Bronchial epithelial cell (primary cell): ENCODE measurements around the gene SDK2. TPM values are rescaled to one million over a fixed set of nuclear protein-coding genes. Genes with fewer than 3 reads are reported as not detected.

Experiments
- DNase-seq: peaks from one replicate; pipeline ENCODE4 v3.0.0-alpha.2; 2010; ENCODE audit warnings: low read depth
- FAIRE-seq: peaks from 2 replicates; lab custom pipeline; 2011; peaks lifted over from hg19 to GRCh38; lab: Jason Lieb, UNC
- H3K27me3 ChIP-seq: 2 replicates; pipeline ENCODE4 v1.5.1; 2011; ENCODE audit warnings: low read length; ENCODE audit not compliant: control insufficient read depth, insufficient read depth
- H3K36me3 ChIP-seq: 2 replicates; pipeline ENCODE4 v1.5.1; 2011; ENCODE audit warnings: low read length; ENCODE audit not compliant: control insufficient read depth, insufficient read depth
- H3K4me3 ChIP-seq: 2 replicates; pipeline ENCODE4 v1.5.1; 2011; ENCODE audit warnings: mild to moderate bottlenecking, low read depth, low read length, control low read depth
- total RNA-seq: library from RNA; depleted of rRNA; stranded (reverse); fragments of >200 nt; gene quantifications from 2 replicates; pipeline ENCODE4 v1.2.1, GENCODE V29; 2014
- TF ChIP-seq, protein P1 (sequence below): IDR thresholded peaks from 2 replicates; pipeline ENCODE4 v1.5.1; 2011; ENCODE audit warnings: mild to moderate bottlenecking, moderate library complexity, low read length, control low read depth, inconsistent platforms; ENCODE audit not compliant: insufficient read depth, severe bottlenecking

Gene SDK2
- total RNA-seq, 1 donor from 2014 or later, result 2.1 TPM

DNA sequence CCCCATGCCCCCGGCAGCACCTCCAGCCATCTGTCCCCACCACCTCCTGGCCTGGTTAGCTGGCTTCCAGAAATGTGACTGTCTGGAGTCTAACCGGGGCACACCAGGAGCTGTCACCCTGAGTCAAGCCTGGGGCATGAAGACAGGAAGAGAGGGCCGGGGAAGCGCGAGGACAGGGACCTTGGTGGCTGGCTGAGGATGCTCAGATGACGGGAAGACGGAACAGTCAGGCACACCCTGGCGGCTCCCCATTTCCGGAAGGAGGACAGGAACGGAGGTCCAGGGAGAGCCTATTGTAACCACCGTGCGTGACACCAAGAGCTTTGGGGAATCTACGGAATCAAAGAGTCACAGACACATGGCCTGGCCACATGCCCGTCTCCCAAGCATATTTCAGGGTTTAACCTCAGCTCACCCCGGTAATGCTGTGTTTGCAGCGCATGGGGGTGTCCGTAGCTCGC, 51.7 kb downstream of the SDK2 start:
- FAIRE-seq (no peak), DNase-seq (no peak)
- no peaks in the 10 kb centered on the region for H3K27me3 ChIP-seq
- H3K4me3 ChIP-seq, result no peak overlapping the region
- TF ChIP-seq, protein P1, sequence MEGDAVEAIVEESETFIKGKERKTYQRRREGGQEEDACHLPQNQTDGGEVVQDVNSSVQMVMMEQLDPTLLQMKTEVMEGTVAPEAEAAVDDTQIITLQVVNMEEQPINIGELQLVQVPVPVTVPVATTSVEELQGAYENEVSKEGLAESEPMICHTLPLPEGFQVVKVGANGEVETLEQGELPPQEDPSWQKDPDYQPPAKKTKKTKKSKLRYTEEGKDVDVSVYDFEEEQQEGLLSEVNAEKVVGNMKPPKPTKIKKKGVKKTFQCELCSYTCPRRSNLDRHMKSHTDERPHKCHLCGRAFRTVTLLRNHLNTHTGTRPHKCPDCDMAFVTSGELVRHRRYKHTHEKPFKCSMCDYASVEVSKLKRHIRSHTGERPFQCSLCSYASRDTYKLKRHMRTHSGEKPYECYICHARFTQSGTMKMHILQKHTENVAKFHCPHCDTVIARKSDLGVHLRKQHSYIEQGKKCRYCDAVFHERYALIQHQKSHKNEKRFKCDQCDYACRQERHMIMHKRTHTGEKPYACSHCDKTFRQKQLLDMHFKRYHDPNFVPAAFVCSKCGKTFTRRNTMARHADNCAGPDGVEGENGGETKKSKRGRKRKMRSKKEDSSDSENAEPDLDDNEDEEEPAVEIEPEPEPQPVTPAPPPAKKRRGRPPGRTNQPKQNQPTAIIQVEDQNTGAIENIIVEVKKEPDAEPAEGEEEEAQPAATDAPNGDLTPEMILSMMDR, result no peak
- no peaks in the 10 kb centered on the region for H3K36me3 ChIP-seq

DNA sequence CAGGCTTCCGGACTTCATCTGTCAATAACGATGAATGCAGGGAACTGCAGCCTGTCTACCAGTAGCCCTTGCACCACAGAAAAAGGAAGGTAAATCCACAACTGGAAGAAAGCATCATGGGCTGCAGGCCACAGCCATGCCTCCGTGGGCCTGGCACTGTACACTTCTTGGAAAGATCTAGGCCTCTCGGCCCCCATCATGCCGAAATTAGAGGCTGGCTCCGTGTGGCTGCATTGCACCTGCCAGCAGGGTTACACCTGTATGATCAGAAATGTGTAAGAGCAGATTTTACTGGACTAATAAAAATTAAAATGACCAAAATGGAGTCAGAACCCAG, 52.2 kb downstream of the SDK2 start:
- TF ChIP-seq, protein P1, result no peak
- no peaks in the 10 kb centered on the region for H3K27me3 ChIP-seq
- FAIRE-seq (no peak), DNase-seq (no peak)
- no peak overlapping the region for H3K4me3 ChIP-seq
- no peaks in the 10 kb centered on the region for H3K36me3 ChIP-seq

DNA sequence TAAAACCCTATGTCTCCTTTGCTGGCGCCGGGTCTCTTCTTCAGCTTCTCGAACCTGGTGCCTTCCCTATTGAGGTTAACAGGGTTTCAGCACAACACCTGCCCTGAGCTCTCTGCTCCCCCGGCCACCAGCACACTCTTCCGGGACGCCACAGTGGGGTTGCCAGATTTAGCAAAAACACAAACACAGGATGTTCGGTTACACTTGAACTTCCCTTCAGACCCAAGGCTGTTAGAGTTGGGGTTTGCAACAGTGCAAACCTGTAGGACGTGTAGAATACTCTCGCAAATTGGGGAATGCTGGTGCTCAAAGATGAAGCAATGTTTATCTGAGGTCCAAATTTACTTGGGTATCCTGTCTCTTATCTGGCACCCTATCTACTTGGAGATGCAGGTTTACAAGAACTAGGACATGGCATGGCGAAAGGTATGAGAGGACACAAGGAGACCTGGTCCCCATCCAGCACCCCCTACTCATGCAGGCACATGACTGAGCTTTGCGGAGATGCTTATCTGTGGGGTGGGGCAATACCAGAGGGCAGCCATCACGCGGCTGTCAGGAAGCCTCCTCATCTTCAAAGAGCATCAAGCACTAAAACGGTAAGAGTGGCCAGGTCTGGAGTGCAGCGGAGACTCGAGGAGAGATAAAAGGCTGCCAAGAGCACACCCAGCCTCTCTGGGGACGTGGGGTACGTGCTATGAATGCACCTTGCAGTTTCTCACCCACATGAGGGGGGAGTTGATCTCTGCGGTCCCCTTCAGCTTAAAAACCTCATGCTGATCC, 52.8 kb downstream of the SDK2 start:
- Histone ChIP-seq H3K36me3 (no peaks in the 10 kb centered on the region), H3K27me3 (no peaks in the 10 kb centered on the region), H3K4me3 (no peak overlapping the region)
- FAIRE-seq (no peak), DNase-seq (no peak)
- TF ChIP-seq, protein P1, result no peak

DNA sequence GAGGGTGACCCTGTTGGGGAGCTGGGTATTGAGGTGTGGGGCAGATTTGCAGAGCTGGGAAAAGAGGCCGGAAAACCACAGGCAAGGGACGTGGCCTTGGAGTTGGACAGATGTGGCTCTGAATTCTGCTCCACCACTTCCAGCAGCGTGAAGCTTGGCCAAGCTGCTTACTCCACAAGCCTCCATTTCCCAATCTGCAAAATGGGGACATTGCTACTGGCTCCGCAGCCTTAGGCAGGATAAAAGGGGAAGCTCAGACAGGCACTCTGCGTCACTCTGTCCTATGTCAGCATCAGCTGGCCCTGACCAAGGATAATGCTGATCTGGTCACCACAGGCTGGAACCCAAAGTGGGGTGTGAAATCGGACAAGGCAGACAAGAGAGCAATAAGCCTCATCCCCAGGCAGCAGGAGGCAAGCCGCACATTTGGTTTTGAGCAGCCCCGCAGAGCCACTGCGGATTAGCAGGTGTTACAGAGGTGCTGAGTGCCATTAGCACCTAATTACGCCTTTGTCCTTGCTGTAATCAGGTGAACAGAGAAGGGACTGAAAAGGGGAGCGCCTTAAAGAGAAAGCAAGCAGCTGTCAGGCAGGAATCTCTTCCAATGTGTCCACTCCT, 54.8 kb downstream of the SDK2 start:
- no peaks in the 10 kb centered on the region for H3K36me3 ChIP-seq
- no peak overlapping the region for H3K4me3 ChIP-seq
- FAIRE-seq, result no peak
- DNase-seq, result no peak
- TF ChIP-seq, protein P1, result no peak
- H3K27me3 ChIP-seq, result no peaks in the 10 kb centered on the region

DNA sequence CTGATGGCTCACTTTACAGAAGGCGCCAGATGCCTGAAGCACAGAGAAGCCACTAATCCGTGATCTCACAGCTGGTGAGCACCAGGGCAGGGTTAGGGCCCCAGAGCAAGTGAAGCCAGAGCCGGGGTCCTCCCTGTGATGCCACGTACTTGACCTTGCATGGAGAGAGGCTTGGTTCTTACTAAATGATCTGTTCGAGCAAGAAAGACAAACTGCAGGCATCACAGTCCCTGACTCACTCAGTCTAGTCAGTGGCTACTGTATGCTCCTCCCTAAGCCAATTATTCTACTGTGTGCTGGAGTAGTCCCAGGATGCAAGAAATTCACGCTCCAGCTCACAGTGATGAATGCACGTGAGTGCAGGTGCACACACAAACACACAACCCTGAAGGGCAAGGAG, 55.4 kb downstream of the SDK2 start:
- DNase-seq (peak; percentile 10), FAIRE-seq (no peak)
- H3K36me3 ChIP-seq, result no peaks in the 10 kb centered on the region
- H3K4me3 ChIP-seq, result no peak overlapping the region
- TF ChIP-seq, protein P1, result no peak
- H3K27me3 ChIP-seq, result no peaks in the 10 kb centered on the region
